A549 treated with AZD9567 at 1 μM for 4 hours (cell line): ENCODE results near the gene IGFBP6. TPM values are rescaled to one million over a fixed set of nuclear protein-coding genes. Genes with fewer than 3 reads are reported as not detected.

ENCODE experiments used
- total RNA-seq: library from RNA; stranded (reverse); fragments of 200-300 nt; extraction: Qiagen RNA extraction; gene quantifications from 5 replicates; pipeline ENCODE4 v1.2.3, GENCODE V29; 2022; ENCODE audit not compliant: insufficient read depth

The IGFBP6 gene
- total RNA-seq, result 134 to 246 TPM (median 225 TPM) in 5 replicates

GRCh38 chr12:53097564-53098353, at the start of gene IGFBP6:
IGFBP6 (plus strand) TSS chr12:53097667; CDS start chr12:53097718, 51 bp downstream.

GRCh38 chr12:53049571-53050318, 47.7 kb upstream of the IGFBP6 start, which contains the start of gene TNS2:
TNS2 (plus strand) TSS chr12:53050065; CDS start chr12:53050186, 121 bp downstream.

GRCh38 chr12:53079226-53080117, 18.0 kb upstream of the IGFBP6 start, which contains the start of gene SPRYD3:
SPRYD3 (minus strand) TSS chr12:53079390; CDS start chr12:53079333, 57 bp downstream.

GRCh38 chr12:53102883-53103807, 5.7 kb downstream of the IGFBP6 start, which contains the start of gene SOAT2:
SOAT2 (plus strand) TSS chr12:53103486; CDS start chr12:53103578, 92 bp downstream.

Other genes with a start within 250 kb of the IGFBP6 start
- 0.06 to 0.10 TPM (median 0.07 TPM) in 3 of 5 replicates, not detected in the others for gene KRT78, start 248.7 kb upstream of the IGFBP6 start, total RNA-seq
- 3,881 to 5,092 TPM (median 4,868 TPM) in 5 replicates for gene KRT8, start 192.6 kb upstream of the IGFBP6 start, total RNA-seq
- gene KRT18, start 148.5 kb upstream of the IGFBP6 start, total RNA-seq, result 2,648 to 3,325 TPM (median 3,183 TPM) in 5 replicates
- 223 to 321 TPM (median 255 TPM) in 5 replicates for gene EIF4B, start 91.2 kb upstream of the IGFBP6 start, total RNA-seq
- gene TNS2, start 47.6 kb upstream of the IGFBP6 start, total RNA-seq, result 18.5 to 49.7 TPM (median 42.3 TPM) in 5 replicates
- gene SPRYD3, start 18.3 kb upstream of the IGFBP6 start, total RNA-seq, result 36.1 to 38.5 TPM (median 36.8 TPM) in 5 replicates
- gene SOAT2, start 5.8 kb downstream of the IGFBP6 start, total RNA-seq, result 0.12 to 0.21 TPM (median 0.17 TPM) in 4 of 5 replicates, not detected in the other
- 9.3 to 16.7 TPM (median 14.9 TPM) in 5 replicates for gene ZNF740, start 83.1 kb downstream of the IGFBP6 start, total RNA-seq
- 3.9 to 7.6 TPM (median 6.5 TPM) in 5 replicates for gene CSAD, start 83.3 kb downstream of the IGFBP6 start, total RNA-seq
- 0.24 to 0.51 TPM (median 0.38 TPM) in 4 of 5 replicates, not detected in the other for gene ITGB7, start 109.6 kb downstream of the IGFBP6 start, total RNA-seq
- gene RARG, start 134.5 kb downstream of the IGFBP6 start, total RNA-seq, result 18.2 to 24.2 TPM (median 21.9 TPM) in 5 replicates
- 16.5 to 20.8 TPM (median 19.4 TPM) in 5 replicates for gene ESPL1, start 170.6 kb downstream of the IGFBP6 start, total RNA-seq
- gene PFDN5, start 197.9 kb downstream of the IGFBP6 start, total RNA-seq, result 462 to 512 TPM (median 505 TPM) in 5 replicates
- 85.7 to 101 TPM (median 88.3 TPM) in 5 replicates for gene MYG1, start 202.0 kb downstream of the IGFBP6 start, total RNA-seq
- 78.3 to 97.9 TPM (median 80.5 TPM) in 5 replicates for gene AAAS, start 223.9 kb downstream of the IGFBP6 start, total RNA-seq
- gene SP7, start 238.7 kb downstream of the IGFBP6 start, total RNA-seq, result 0.03 TPM in 2 of 5 replicates, not detected in the others